Astrocyte of the cerebellum (primary cell): ENCODE measurements around the gene CREB5.

Source experiments
- DNase-seq: peaks from one replicate; pipeline ENCODE4 v3.0.0-alpha.2; 2011; ENCODE audit warnings: low read depth
- H3K4me3 ChIP-seq: 2 replicates; pipeline ENCODE4 v1.5.1; 2011; ENCODE audit warnings: mild to moderate bottlenecking, low read depth, low read length, moderate library complexity
- in situ Hi-C: cut with HindIII; loops from 2 replicates; pipeline ENCODE4 v1.10.0; 2017; ENCODE audit warnings: low sequenced_read_pairs
- TF ChIP-seq, protein P1 (sequence below): IDR thresholded peaks from 2 replicates; pipeline ENCODE4 v1.5.1; 2012; ENCODE audit warnings: low read length, low read depth, moderate library complexity, mild to moderate bottlenecking; ENCODE audit errors: missing control alignments

The CREB5 gene

GRCh38 chr7:28490831-28491230 is 78.5 kb downstream of the CREB5 start:
- TF ChIP-seq, protein P1, sequence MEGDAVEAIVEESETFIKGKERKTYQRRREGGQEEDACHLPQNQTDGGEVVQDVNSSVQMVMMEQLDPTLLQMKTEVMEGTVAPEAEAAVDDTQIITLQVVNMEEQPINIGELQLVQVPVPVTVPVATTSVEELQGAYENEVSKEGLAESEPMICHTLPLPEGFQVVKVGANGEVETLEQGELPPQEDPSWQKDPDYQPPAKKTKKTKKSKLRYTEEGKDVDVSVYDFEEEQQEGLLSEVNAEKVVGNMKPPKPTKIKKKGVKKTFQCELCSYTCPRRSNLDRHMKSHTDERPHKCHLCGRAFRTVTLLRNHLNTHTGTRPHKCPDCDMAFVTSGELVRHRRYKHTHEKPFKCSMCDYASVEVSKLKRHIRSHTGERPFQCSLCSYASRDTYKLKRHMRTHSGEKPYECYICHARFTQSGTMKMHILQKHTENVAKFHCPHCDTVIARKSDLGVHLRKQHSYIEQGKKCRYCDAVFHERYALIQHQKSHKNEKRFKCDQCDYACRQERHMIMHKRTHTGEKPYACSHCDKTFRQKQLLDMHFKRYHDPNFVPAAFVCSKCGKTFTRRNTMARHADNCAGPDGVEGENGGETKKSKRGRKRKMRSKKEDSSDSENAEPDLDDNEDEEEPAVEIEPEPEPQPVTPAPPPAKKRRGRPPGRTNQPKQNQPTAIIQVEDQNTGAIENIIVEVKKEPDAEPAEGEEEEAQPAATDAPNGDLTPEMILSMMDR: no peak
- no peak for DNase-seq
- in situ Hi-C loops: no loop called here
- H3K4me3 ChIP-seq: no peak overlapping the region

GRCh38 chr7:28493477-28493876 is 81.2 kb downstream of the CREB5 start:
- H3K4me3 ChIP-seq: no peak overlapping the region
- TF ChIP-seq, protein P1: no peak
- in situ Hi-C loops: no loop called here
- DNase-seq: no peak

- no peak for DNase-seq
- H3K4me3 ChIP-seq: no peak overlapping the region
- TF ChIP-seq, protein P1: no peak
- in situ Hi-C loops: no loop called here
Measured at GRCh38 chr7:28497009-28497408, 84.7 kb downstream of the CREB5 start.

DNA sequence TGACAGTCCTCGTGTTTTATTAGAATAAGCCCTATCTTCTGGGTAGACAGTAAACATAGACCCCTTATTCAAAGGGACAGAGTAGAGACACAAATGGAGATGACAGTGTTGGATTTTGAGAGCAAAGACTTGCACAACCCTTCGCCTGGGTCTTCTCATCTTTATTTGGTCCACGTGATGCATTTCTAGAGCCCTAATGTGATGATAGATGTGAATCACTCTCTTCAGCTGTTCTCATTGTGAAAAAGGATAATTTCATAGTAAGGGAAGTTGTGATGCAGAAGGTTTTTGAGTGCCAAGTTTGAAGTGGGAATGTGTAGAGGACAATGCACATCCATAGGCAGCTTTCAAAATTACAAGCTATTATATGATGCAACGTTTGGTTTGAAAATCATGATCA is 86.3 kb downstream of the CREB5 start:
- in situ Hi-C loops: no loop called here
- TF ChIP-seq, protein P1: no peak
- H3K4me3 ChIP-seq: no peak overlapping the region
- no peak for DNase-seq

DNA sequence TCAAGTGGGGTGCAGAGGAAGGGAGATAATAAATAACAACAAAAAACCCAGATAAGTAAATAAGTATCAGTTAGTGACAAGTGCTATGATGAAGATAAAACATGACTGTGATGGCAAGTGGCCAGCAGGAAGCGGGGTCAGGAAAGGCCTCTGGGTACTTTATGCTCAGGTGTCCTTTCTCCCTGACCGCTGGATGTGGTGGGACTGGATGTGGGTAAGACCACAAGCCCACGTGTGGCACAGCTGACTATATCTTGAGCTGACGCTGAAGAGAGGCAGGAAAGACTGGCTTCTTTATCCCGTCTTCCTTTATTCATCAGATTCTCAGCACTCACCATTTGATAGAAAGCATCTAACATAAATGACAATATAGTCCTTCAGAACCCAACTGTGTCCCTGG is 87.8 kb downstream of the CREB5 start:
- no peak overlapping the region for H3K4me3 ChIP-seq
- in situ Hi-C loops: no loop called here
- TF ChIP-seq, protein P1: no peak
- no peak for DNase-seq

GRCh38 chr7:28502408-28502807 is 90.1 kb downstream of the CREB5 start:
- no peak overlapping the region for H3K4me3 ChIP-seq
- in situ Hi-C loops: no loop called here
- no peak for DNase-seq
- TF ChIP-seq, protein P1: no peak

- DNase-seq: no peak
- TF ChIP-seq, protein P1: no peak
- H3K4me3 ChIP-seq: no peak overlapping the region
- in situ Hi-C loops: no loop called here
Measured at GRCh38 chr7:28503396-28503795, 91.1 kb downstream of the CREB5 start.
